H1 (cell line): ENCODE data around the gene ATG7. TPM values are rescaled to one million over a fixed set of nuclear protein-coding genes. Genes with fewer than 3 reads are reported as not detected.

ENCODE experiments used
- CTCF ChIA-PET: fragments of 300-600 bp; sonication (Branson Sonifier 250); formaldehyde crosslinking; loops from one replicate; lab custom pipeline; 2021; ENCODE audit not compliant: partially characterized antibody; lab: Charles Lee
- POLR2A ChIA-PET: fragments of 300-600 bp; sonication (Branson Sonifier 250); formaldehyde crosslinking; loops from one replicate; lab custom pipeline; 2021; ENCODE audit warnings: inconsistent platforms; ENCODE audit not compliant: partially characterized antibody; lab: Charles Lee
- DNase-seq, 2 experiments: peaks; one replicate each; pipeline versions ENCODE4 v3.0.0 to v3.0.0-alpha.2; 2010 to 2022; ENCODE audit warnings: low spot score in 2 of 2, low read depth in 1 of 2, mixed read lengths in 1 of 2
- FAIRE-seq: peaks from 2 replicates; lab custom pipeline; 2011; peaks lifted over from hg19 to GRCh38; lab: Jason Lieb, UNC
- H2AFZ ChIP-seq: 2 replicates; pipeline ENCODE4 v1.8.1; 2012; ENCODE audit warnings: low read length, inconsistent platforms
- H2AK5ac ChIP-seq: 2 replicates; pipeline ENCODE4 v1.6.1; 2013; ENCODE audit warnings: low read depth, low read length
- H2BK120ac ChIP-seq: replicated peaks from 2 replicates; pipeline ENCODE3; 2013; ENCODE audit warnings: low read depth, low read length, inconsistent platforms
- H2BK12ac ChIP-seq: 2 replicates; pipeline ENCODE4 v1.6.1; 2013; ENCODE audit warnings: low read depth, low read length
- H2BK15ac ChIP-seq: 2 replicates; pipeline ENCODE4 v1.6.1; 2013; ENCODE audit warnings: low read length
- H2BK20ac ChIP-seq: 2 replicates; pipeline ENCODE4 v1.6.1; 2013; ENCODE audit warnings: low read length
- H2BK5ac ChIP-seq: 2 replicates; pipeline ENCODE4 v1.6.1; 2013; ENCODE audit warnings: low read depth, low read length
- H3K14ac ChIP-seq: 2 replicates; pipeline ENCODE4 v1.6.1; 2013; ENCODE audit warnings: inconsistent platforms; ENCODE audit not compliant: insufficient read length
- H3K18ac ChIP-seq: 2 replicates; pipeline ENCODE4 v1.6.1; 2013; ENCODE audit warnings: low read length; ENCODE audit errors: extremely low read depth
- H3K23ac ChIP-seq: 2 replicates; pipeline ENCODE4 v1.6.1; 2013; ENCODE audit warnings: inconsistent platforms; ENCODE audit not compliant: insufficient read length
- H3K23me2 ChIP-seq: 2 replicates; pipeline ENCODE4 v1.6.1; 2013; ENCODE audit warnings: low read depth, low read length
- H3K27ac ChIP-seq: 2 replicates; pipeline ENCODE4 v1.6.1; 2011; ENCODE audit warnings: low read depth, low read length, inconsistent platforms
- H3K27me3 ChIP-seq, 4 experiments: replicated peaks in 1 of 4; 1 replicate in 1 of 4; 2 replicates in 3 of 4; pipeline versions ENCODE4 v1.6.1 to v1.8.1; 2011 to 2013; ENCODE audit warnings: low read length in 3 of 4, mild to moderate bottlenecking in 3 of 4, inconsistent platforms in 2 of 4, mixed read lengths in 2 of 4, moderate library complexity in 1 of 4; ENCODE audit not compliant: control insufficient read depth in 3 of 4, insufficient read depth in 3 of 4; ENCODE audit errors: extremely low read depth in 1 of 4
- H3K36me3 ChIP-seq, 4 experiments: 2 replicates each; pipeline versions ENCODE4 v1.6.1 to v1.8.1; 2011 to 2013; ENCODE audit warnings: mild to moderate bottlenecking in 4 of 4, low read length in 3 of 4, moderate library complexity in 2 of 4, control low read depth in 1 of 4, inconsistent platforms in 1 of 4; ENCODE audit not compliant: insufficient read depth in 4 of 4, control insufficient read depth in 2 of 4
- H3K4ac ChIP-seq: replicated peaks from 2 replicates; pipeline ENCODE3; 2013; ENCODE audit warnings: low read length, low read depth, mixed read lengths, inconsistent platforms; ENCODE audit not compliant: insufficient read length
- H3K4me1 ChIP-seq, 4 experiments: replicated peaks in 1 of 4; 1 replicate in 1 of 4; 2 replicates in 3 of 4; pipeline versions ENCODE4 v1.6.1 to v1.8.1; 2011 to 2013; ENCODE audit warnings: low read length in 3 of 4, inconsistent platforms in 2 of 4, mixed read lengths in 1 of 4; ENCODE audit not compliant: insufficient read depth in 4 of 4, control insufficient read depth in 3 of 4
- H3K4me2 ChIP-seq, 2 experiments: 2 replicates each; pipeline versions ENCODE4 v1.6.1 to v1.8.1; 2011 to 2013; ENCODE audit warnings: low read depth in 2 of 2, low read length in 2 of 2, control low read depth in 1 of 2, inconsistent platforms in 1 of 2, mild to moderate bottlenecking in 1 of 2; ENCODE audit not compliant: insufficient read depth in 1 of 2
- H3K4me3 ChIP-seq, 4 experiments: fragments of 200-600, 300-600 bp in 1 of 4; sonication (generic), shearing (Covaris generic), sonication (Bioruptor Twin) in 1 of 4; 2 replicates each; pipeline versions ENCODE4 v1.5.1 to v1.8.1; 2011 to 2016; ENCODE audit warnings: low read length in 4 of 4, low read depth in 3 of 4, control low read depth in 2 of 4, inconsistent platforms in 2 of 4, mild to moderate bottlenecking in 2 of 4, mixed read lengths in 1 of 4, moderate library complexity in 1 of 4; ENCODE audit not compliant: insufficient read depth in 2 of 4; ENCODE audit errors: extremely low read depth in 1 of 4
- H3K56ac ChIP-seq: replicated peaks from 2 replicates; pipeline ENCODE3; 2013; ENCODE audit warnings: low read depth, mild to moderate bottlenecking, mixed read lengths, low read length, inconsistent platforms; ENCODE audit not compliant: insufficient read length
- H3K79me1 ChIP-seq: 2 replicates; pipeline ENCODE4 v1.6.1; 2013; ENCODE audit warnings: low read depth, low read length, control low read depth
- H3K79me2 ChIP-seq, 2 experiments: 2 replicates each; pipeline versions ENCODE4 v1.6.1 to v1.8.1; 2012 to 2013; ENCODE audit warnings: low read length in 2 of 2, mild to moderate bottlenecking in 2 of 2, inconsistent platforms in 1 of 2; ENCODE audit not compliant: insufficient read depth in 2 of 2, control insufficient read depth in 1 of 2
- H3K9ac ChIP-seq, 4 experiments: replicated peaks in 1 of 4; 1 replicate in 1 of 4; 2 replicates in 3 of 4; pipeline versions ENCODE4 v1.6.1 to v1.8.1; 2011 to 2013; ENCODE audit warnings: low read depth in 3 of 4, low read length in 3 of 4, control low read depth in 2 of 4, mild to moderate bottlenecking in 2 of 4, moderate library complexity in 2 of 4, inconsistent platforms in 1 of 4; ENCODE audit errors: extremely low read depth in 1 of 4
- H3K9me3 ChIP-seq, 2 experiments: 2 replicates each; pipeline versions ENCODE4 v1.6.1 to v1.8.1; 2012 to 2013; ENCODE audit warnings: mild to moderate bottlenecking in 2 of 2, moderate library complexity in 2 of 2, control low read depth in 1 of 2, inconsistent platforms in 1 of 2, low read depth in 1 of 2, low read length in 1 of 2, mixed read lengths in 1 of 2; ENCODE audit not compliant: insufficient read depth in 2 of 2
- H4K20me1 ChIP-seq, 2 experiments: replicated peaks in 1 of 2; 2 replicates each; pipeline versions ENCODE3 to v1.8.1; 2011 to 2013; ENCODE audit warnings: inconsistent platforms in 2 of 2, low read length in 2 of 2, mild to moderate bottlenecking in 1 of 2; ENCODE audit not compliant: insufficient read depth in 2 of 2, control insufficient read depth in 1 of 2
- H4K5ac ChIP-seq: 2 replicates; pipeline ENCODE4 v1.6.1; 2013; ENCODE audit warnings: low read length, low read depth, mixed read lengths, inconsistent platforms; ENCODE audit not compliant: insufficient read length
- H4K8ac ChIP-seq: 2 replicates; pipeline ENCODE4 v1.8.0; 2013; ENCODE audit warnings: mild to moderate bottlenecking, moderate library complexity, low read length, inconsistent platforms; ENCODE audit not compliant: insufficient read depth; ENCODE audit errors: extremely low read depth
- H4K91ac ChIP-seq: replicated peaks from 2 replicates; pipeline ENCODE3; 2013; ENCODE audit warnings: low read length, mixed read lengths, inconsistent platforms; ENCODE audit not compliant: insufficient read length
- ASH2L ChIP-seq: fragments of 200-600, 300-600 bp; sonication (generic); IDR thresholded peaks from one replicate; pipeline ENCODE4 v1.7.1; 2017; ENCODE audit warnings: low read length
- CTBP2 ChIP-seq: IDR thresholded peaks from 2 replicates; pipeline ENCODE4 v1.7.0; 2011; ENCODE audit warnings: borderline replicate concordance, mild to moderate bottlenecking, moderate library complexity, mixed read lengths, low read length; ENCODE audit not compliant: insufficient read depth, insufficient read length
- GTF2F1 ChIP-seq: IDR thresholded peaks from 2 replicates; pipeline ENCODE4 v1.6.1; 2012; ENCODE audit warnings: low read depth, low read length, improper control_type of control experiment, borderline replicate concordance
- POLR2A ChIP-seq, 2 experiments: IDR thresholded peaks; 1 replicate in 1 of 2; 2 replicates in 1 of 2; pipeline ENCODE4 v1.6.1; 2011; ENCODE audit warnings: low read depth in 2 of 2, low read length in 2 of 2, mild to moderate bottlenecking in 2 of 2; ENCODE audit errors: control extremely low read depth in 1 of 2
- RAD21 ChIP-seq, 2 experiments: IDR thresholded peaks in 1 of 2; conservative IDR thresholded peaks in 1 of 2; 2 replicates each; pipeline ENCODE4 v1.6.1; 2011; ENCODE audit warnings: low read depth in 2 of 2, low read length in 2 of 2, improper control_type of control experiment in 1 of 2, inconsistent platforms in 1 of 2, mild to moderate bottlenecking in 1 of 2, moderate library complexity in 1 of 2
- RFX5 ChIP-seq: IDR thresholded peaks from 2 replicates; pipeline ENCODE4 v1.6.1; 2011; ENCODE audit warnings: low read depth, low read length, improper control_type of control experiment, borderline replicate concordance
- USF2 ChIP-seq: IDR thresholded peaks from 2 replicates; pipeline ENCODE4 v1.6.1; 2011; ENCODE audit warnings: low read length, improper control_type of control experiment
- ZNF274 ChIP-seq: IDR thresholded peaks from 2 replicates; pipeline ENCODE4 v1.7.0; 2012; ENCODE audit warnings: low read length, borderline replicate concordance; ENCODE audit errors: extremely low read depth
- whole genome bisulfite sequencing, 2 experiments: shearing (Covaris generic) in 1 of 2; methylation state at CpG; one replicate each; pipeline versions ENCODE4 v1.1.6 to v1.1.7; 2013 to 2015; ENCODE audit warnings: low lambda C conversion rate in 2 of 2, mixed read lengths in 2 of 2, inconsistent platforms in 1 of 2, low coverage in 1 of 2, missing lambda C conversion rate in 1 of 2; ENCODE audit not compliant: insufficient replicate concordance in 2 of 2, insufficient coverage in 1 of 2, insufficient read length in 1 of 2; ENCODE audit errors: extremely low coverage in 1 of 2, missing lambda C conversion rate in 1 of 2; 5-methylcytosine and 5-hydroxymethylcytosine counted together
- polyA plus RNA-seq, 7 experiments: library from polyadenylated mRNA; depleted of rRNA in 3 of 7; stranded (reverse) in 5 of 7; unstranded in 2 of 7; fragments of >200 nt in 5 of 7; fragments of 200-250 nt in 2 of 7; gene quantifications; 1 replicate in 5 of 7; 2 replicates in 1 of 7; 4 replicates in 1 of 7; pipeline versions ENCODE4 v1.2.1 to v1.2.3, GENCODE V29; 2011 to 2013; ENCODE audit warnings: missing spikeins in 2 of 7, mixed read lengths in 2 of 7
- total RNA-seq: library from RNA; stranded (reverse); fragmentation: NEBNext Ultra II Directional; extraction: Animal tissue kit (Norgen Biotek cat#: 25700); gene quantifications from 2 replicates; pipeline ENCODE4 v1.2.1, GENCODE V29; 2021

ATG7 gene
- total and polyA plus RNA-seq, 2 of the 8 experiments (the other 6 are each of a cell fraction or from before 2014, with no cell fraction given): 15.0 to 19.1 TPM

GRCh38 chr3:11477407-11477911 lies 205.3 kb downstream of the ATG7 start:
- Histone ChIP-seq H2AK5ac (no peak overlapping the region), H3K36me3 (no peaks in the 10 kb centered on the region), H3K9me3 (no peaks in the 10 kb centered on the region), H2BK12ac (0 out of 2 replicates have a peak overlapping the region, but pooled peaks have one; percentile 0), H3K27ac (no peak overlapping the region), H3K27me3 (no peaks in the 10 kb centered on the region), H3K4me1 (peaks cover 5 to 19% (median 17%) of the 10 kb centered on the region in 4 experiments), H3K79me2 (no peaks in the 10 kb centered on the region), H2AFZ (no peak overlapping the region), H3K18ac (no peak overlapping the region), H3K4ac (no peak overlapping the region), H3K9ac (no peak overlapping the region; a peak in 1 of 7 replicates), H4K8ac (no peak overlapping the region), H2BK120ac (no peak overlapping the region), H3K23ac (no peak overlapping the region), H2BK5ac (no peak overlapping the region), H3K4me2 (peak overlapping the region in 1 of 2 experiments; percentile 29; a peak in 2 of 4 replicates), H2BK20ac (0 out of 2 replicates have a peak overlapping the region, but pooled peaks have one; percentile 6), H3K14ac (no peak overlapping the region), H3K4me3 (no peak overlapping the region), H2BK15ac (no peak overlapping the region), H3K79me1 (no peaks in the 10 kb centered on the region), H3K23me2 (no peaks in the 10 kb centered on the region), H4K5ac (no peak overlapping the region), H3K56ac (no peak overlapping the region), H4K91ac (no peak overlapping the region), H4K20me1 (no peaks in the 10 kb centered on the region)
- 78% methylated on average over 3 of the region's 3 CpGs; no CpG with 5 or more reads in 1 of the 2 experiments for WGBS, 2 experiments
- CTCF ChIA-PET: interaction anchor here (0.7 to 1.2 kb wide), 2 partner anchors 532 to 1726 kb away, joined by 3 read pairs; no protein-coding TSS in a partner anchor
- POLR2A ChIA-PET: no interaction called here
- no peak for FAIRE-seq
- no peak for DNase-seq
- TF ChIP-seq RFX5: no peak
- no peak for TF ChIP-seq USF2
- TF ChIP-seq RAD21 (IDR thresholded peaks at IDR 0.05 in 1 of 2, conservative IDR thresholded peaks at IDR 0.05 in 1 of 2; ENCODE audit: low read depth in 2 of 2, low read length in 2 of 2): no peak
- TF ChIP-seq ASH2L: no peak
- TF ChIP-seq POLR2A (IDR thresholded peaks at IDR 0.05; ENCODE audit: control extremely low read depth in 1 of 2, low read depth in 2 of 2, low read length in 2 of 2): no peak
- TF ChIP-seq CTBP2: no peak
- TF ChIP-seq ZNF274: no peak
- TF ChIP-seq GTF2F1: no peak
